Measurements from ENCODE around the gene IDI2. TPM values are rescaled to one million over a fixed set of nuclear protein-coding genes. Genes with fewer than 3 reads are reported as not detected.

IDI2 gene
- total RNA-seq, 1 donor from 2014 or later: not detected

- intact Hi-C loops (cut with DNase I): no loop called here
- ATAC-seq: no peak
- Histone ChIP-seq H3K9me3 (no peaks in the 10 kb centered on the region), H3K4me1 (no peaks in the 10 kb centered on the region), H3K27ac (no peak overlapping the region), H3K4me3 (no peak overlapping the region), H3K27me3 (no peaks in the 10 kb centered on the region), H3K36me3 (peaks cover 31% of the 10 kb centered on the region)
- TF ChIP-seq CTCF (IDR thresholded peaks at IDR 0.05): no peak
- no peak for DNase-seq
These were observed 11.4 kb upstream of the IDI2 start for GRCh38 chr10:1037098-1037497.

- intact Hi-C loops (cut with DNase I): no loop called here
- Histone ChIP-seq H3K27me3 (no peaks in the 10 kb centered on the region), H3K4me1 (no peaks in the 10 kb centered on the region), H3K27ac (no peak overlapping the region), H3K9me3 (no peaks in the 10 kb centered on the region), H3K36me3 (peaks cover 24% of the 10 kb centered on the region), H3K4me3 (no peak overlapping the region)
- DNase-seq (no peak), ATAC-seq (peak; percentile 39)
- TF ChIP-seq CTCF (IDR thresholded peaks at IDR 0.05): no peak
These were observed 10.7 kb upstream of the IDI2 start for GRCh38 chr10:1036341-1036791.

GRCh38 chr10:1035201-1035600 lies 9.5 kb upstream of the IDI2 start:
- peaks cover 12% of the 10 kb centered on the region for H3K36me3 ChIP-seq
- no peaks in the 10 kb centered on the region for H3K4me1 ChIP-seq
- no peaks in the 10 kb centered on the region for H3K9me3 ChIP-seq
- no peak for ATAC-seq
- no peak for DNase-seq
- no peak overlapping the region for H3K27ac ChIP-seq
- TF ChIP-seq CTCF (IDR thresholded peaks at IDR 0.05): no peak
- intact Hi-C loops (cut with DNase I): no loop called here
- no peak overlapping the region for H3K4me3 ChIP-seq
- no peaks in the 10 kb centered on the region for H3K27me3 ChIP-seq

GRCh38 chr10:1034758-1035157 lies 9.1 kb upstream of the IDI2 start:
- no peaks in the 10 kb centered on the region for H3K9me3 ChIP-seq
- intact Hi-C loops (cut with DNase I): no loop called here
- peaks cover 8% of the 10 kb centered on the region for H3K36me3 ChIP-seq
- no peak overlapping the region for H3K4me3 ChIP-seq
- DNase-seq: no peak
- H3K27me3 ChIP-seq: no peaks in the 10 kb centered on the region
- TF ChIP-seq CTCF (IDR thresholded peaks at IDR 0.05): no peak
- ATAC-seq: no peak
- no peaks in the 10 kb centered on the region for H3K4me1 ChIP-seq
- no peak overlapping the region for H3K27ac ChIP-seq

GRCh38 chr10:1033601-1034000 lies 7.9 kb upstream of the IDI2 start:
- DNase-seq: no peak
- no peak for ATAC-seq
- TF ChIP-seq CTCF (IDR thresholded peaks at IDR 0.05): no peak
- no peak overlapping the region for H3K27ac ChIP-seq
- H3K9me3 ChIP-seq: no peaks in the 10 kb centered on the region
- intact Hi-C loops (cut with DNase I): no loop called here
- no peaks in the 10 kb centered on the region for H3K4me1 ChIP-seq
- no peak overlapping the region for H3K4me3 ChIP-seq
- no peaks in the 10 kb centered on the region for H3K27me3 ChIP-seq
- H3K36me3 ChIP-seq: no peaks in the 10 kb centered on the region

- no peaks in the 10 kb centered on the region for H3K9me3 ChIP-seq
- H3K4me3 ChIP-seq: no peak overlapping the region
- no peaks in the 10 kb centered on the region for H3K36me3 ChIP-seq
- no peak for TF ChIP-seq CTCF (IDR thresholded peaks at IDR 0.05)
- H3K27ac ChIP-seq: no peak overlapping the region
- intact Hi-C loops (cut with DNase I): no loop called here
- ATAC-seq (no peak), DNase-seq (no peak)
- H3K27me3 ChIP-seq: no peaks in the 10 kb centered on the region
- no peaks in the 10 kb centered on the region for H3K4me1 ChIP-seq
These were observed 4.2 kb upstream of the IDI2 start for GRCh38 chr10:1029838-1030237.

All from upper lobe of right lung (tissue), 1 donor.